Activated naive CD8-positive, alpha-beta T cell treated with anti-CD3 and anti-CD28 coated beads, Interleukin-2, amount 10 ng/mL, durations not matched to agents 7 days and 5 days (primary cell): ENCODE results near the gene ASIC5. TPM values are rescaled to one million over a fixed set of nuclear protein-coding genes. Genes with fewer than 3 reads are reported as not detected.
"Not testable (repeated sequence)": the region's sequence is repeated elsewhere in the genome, so short reads cannot be mapped to it uniquely, and the experiment has no call there.

ENCODE experiments used
- ATAC-seq: fragments of 150-1000 bp; cut with Tn5 transposase; one replicate; pipeline ENCODE4 v1.10.0; 2021; ENCODE audit warnings: low read depth, moderate library complexity
- POLR2A ChIA-PET: fragments of 350-600 bp; sonication (Branson Sonifier 250); formaldehyde crosslinking; loops from one replicate; lab custom pipeline; 2021; ENCODE audit warnings: antibody characterized with exemption; lab: Charles Lee
- DNase-seq: peaks from one replicate; pipeline ENCODE4 v3.0.0; 2021
- H3K27ac Mint-ChIP-seq: one replicate; pipeline ENCODE4 v1.8.0; 2022; ENCODE audit warnings: mild to moderate bottlenecking, mixed read lengths
- H3K27me3 Mint-ChIP-seq: one replicate; pipeline ENCODE4 v1.8.0; 2022; ENCODE audit warnings: mild to moderate bottlenecking, moderate library complexity, mixed read lengths
- H3K36me3 Mint-ChIP-seq: one replicate; pipeline ENCODE4 v1.8.0; 2021; ENCODE audit warnings: mild to moderate bottlenecking, mixed read lengths
- H3K4me1 Mint-ChIP-seq: one replicate; pipeline ENCODE4 v1.8.0; 2021; ENCODE audit warnings: mixed read lengths
- H3K4me3 Mint-ChIP-seq: one replicate; pipeline ENCODE4 v1.8.0; 2022; ENCODE audit warnings: mild to moderate bottlenecking, moderate library complexity, mixed read lengths
- H3K9me3 Mint-ChIP-seq: one replicate; pipeline ENCODE4 v1.8.0; 2021; ENCODE audit warnings: mixed read lengths
- total RNA-seq, 2 experiments: library from RNA; stranded (reverse); gene quantifications; one replicate each; pipeline ENCODE4 v1.2.3, GENCODE V29; 2021

Gene ASIC5
- total RNA-seq, 2 experiments from 2014 or later = not detected

DNA sequence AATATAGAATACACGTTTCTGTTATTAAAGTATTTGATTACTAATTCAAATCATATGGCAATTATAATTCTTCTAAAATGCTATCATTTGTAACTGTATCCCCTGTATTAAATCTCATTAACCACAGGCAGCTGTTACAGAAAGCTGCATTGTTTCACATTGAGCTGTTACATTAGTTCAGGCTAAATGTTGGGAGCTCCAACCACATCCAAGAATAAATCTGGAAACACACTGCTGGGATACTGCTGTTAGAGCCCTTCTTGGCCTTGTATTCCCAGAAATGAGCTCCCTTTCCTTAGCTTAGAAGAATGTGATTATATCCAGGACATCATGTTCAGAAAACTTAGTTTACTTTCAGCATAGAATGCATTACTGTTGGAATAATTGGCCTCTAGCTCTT is 59.1 kb downstream of the ASIC5 start:
- Mint-ChIP-seq H3K27me3 (no peaks in the 10 kb centered on the region), H3K9me3 (no peaks in the 10 kb centered on the region), H3K27ac (no peak overlapping the region), H3K36me3 (no peaks in the 10 kb centered on the region), H3K4me3 (no peak overlapping the region), H3K4me1 (peaks cover 3% of the 10 kb centered on the region)
- POLR2A ChIA-PET = no interaction called here
- ATAC-seq (no peak), DNase-seq (no peak)

DNA sequence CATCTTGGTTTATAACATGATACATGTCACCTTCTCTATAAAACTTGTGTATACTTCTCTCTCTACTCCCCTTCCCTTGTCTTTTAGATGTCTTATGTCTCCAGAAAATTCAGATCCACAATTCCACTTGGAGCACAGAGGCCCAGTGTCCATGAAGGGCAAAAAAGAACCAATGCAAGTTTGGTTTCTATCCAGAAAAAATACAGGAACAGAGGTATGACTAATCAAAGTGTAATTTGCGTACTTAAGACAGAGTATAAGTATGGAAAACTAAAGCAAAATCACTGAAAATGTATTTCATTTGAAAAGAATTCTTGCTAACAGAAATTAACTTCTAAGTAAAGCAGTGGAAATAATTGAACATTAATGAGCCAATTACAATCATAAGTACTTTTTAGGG is 61.1 kb downstream of the ASIC5 start:
- Mint-ChIP-seq H3K4me1 (peaks cover 3% of the 10 kb centered on the region), H3K4me3 (no peak overlapping the region), H3K27ac (no peak overlapping the region), H3K27me3 (no peaks in the 10 kb centered on the region), H3K9me3 (no peaks in the 10 kb centered on the region), H3K36me3 (no peaks in the 10 kb centered on the region)
- POLR2A ChIA-PET = no interaction called here
- ATAC-seq = no peak
- DNase-seq = no peak

DNA sequence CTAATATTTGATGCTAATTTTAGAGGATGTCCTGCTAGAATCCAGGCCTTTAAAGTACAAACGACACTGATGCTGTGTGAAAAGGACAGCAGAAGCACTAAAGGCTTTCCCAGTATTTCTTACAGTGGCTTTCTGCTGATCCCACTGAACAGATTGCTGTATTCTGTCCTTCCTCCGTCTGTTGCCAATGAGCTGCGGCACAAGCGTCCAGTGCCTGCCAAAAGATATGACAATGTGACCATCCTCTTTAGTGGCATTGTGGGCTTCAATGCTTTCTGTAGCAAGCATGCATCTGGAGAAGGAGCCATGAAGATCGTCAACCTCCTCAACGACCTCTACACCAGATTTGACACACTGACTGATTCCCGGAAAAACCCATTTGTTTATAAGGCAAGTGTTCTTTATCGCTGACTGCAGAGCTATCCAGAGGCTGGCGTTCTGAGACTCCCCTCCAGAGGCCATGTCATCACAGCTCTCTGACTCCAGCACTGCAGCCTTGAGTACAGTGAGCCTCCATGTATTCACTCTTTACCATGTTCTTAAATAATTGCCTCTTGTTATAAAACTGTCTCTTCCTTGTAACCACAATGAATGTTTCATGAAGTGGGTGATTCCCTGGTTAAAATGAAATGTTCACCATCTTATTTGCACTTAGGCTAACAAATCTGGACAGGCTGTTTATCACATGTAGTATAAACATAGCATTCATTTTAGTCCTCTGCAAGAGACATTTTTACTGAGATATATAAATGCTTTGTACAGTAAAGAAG is 63.7 kb downstream of the ASIC5 start:
- peaks cover 1% of the 10 kb centered on the region for H3K4me1 Mint-ChIP-seq
- POLR2A ChIA-PET = no interaction called here
- peaks cover 3% of the 10 kb centered on the region for H3K27me3 Mint-ChIP-seq
- H3K36me3 Mint-ChIP-seq = no peaks in the 10 kb centered on the region
- no peak overlapping the region for H3K27ac Mint-ChIP-seq
- ATAC-seq = no peak
- H3K9me3 Mint-ChIP-seq = no peaks in the 10 kb centered on the region
- no peak for DNase-seq
- H3K4me3 Mint-ChIP-seq = no peak overlapping the region

DNA sequence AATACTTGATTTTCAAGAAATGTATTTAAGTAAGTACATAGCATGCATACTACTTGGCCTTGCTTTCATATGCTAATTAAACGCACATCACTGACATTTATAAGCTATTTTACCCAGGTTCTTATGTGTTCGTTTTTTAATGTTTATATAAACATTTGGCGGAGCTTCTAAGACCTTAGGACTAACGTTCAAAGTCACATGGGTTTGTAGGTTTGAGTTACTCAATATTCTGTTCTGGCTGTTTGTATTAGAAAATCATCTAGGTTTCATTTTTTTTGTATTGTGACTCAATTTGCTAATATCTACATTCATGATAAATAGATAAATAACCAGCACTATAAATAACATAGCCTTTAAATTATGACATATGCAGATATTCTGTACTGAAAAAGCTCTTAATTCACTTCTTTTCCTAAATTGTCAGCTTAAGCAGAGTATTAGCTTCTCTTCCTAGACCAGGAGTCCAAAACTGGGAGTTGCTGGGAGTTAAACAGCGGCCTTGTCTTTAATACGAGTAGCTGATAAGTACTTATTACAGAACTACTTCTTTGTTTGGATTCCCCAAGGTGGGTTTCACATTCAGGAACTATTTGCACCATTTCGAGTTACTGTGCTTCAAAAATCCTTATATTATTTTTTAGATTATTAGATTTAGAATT is 65.3 kb downstream of the ASIC5 start:
- Mint-ChIP-seq H3K9me3 (no peaks in the 10 kb centered on the region), H3K36me3 (no peaks in the 10 kb centered on the region), H3K4me1 (peaks cover 1% of the 10 kb centered on the region), H3K27ac (no peak overlapping the region), H3K27me3 (peaks cover 3% of the 10 kb centered on the region), H3K4me3 (no peak overlapping the region)
- ATAC-seq (no peak), DNase-seq (no peak)
- POLR2A ChIA-PET = no interaction called here

DNA sequence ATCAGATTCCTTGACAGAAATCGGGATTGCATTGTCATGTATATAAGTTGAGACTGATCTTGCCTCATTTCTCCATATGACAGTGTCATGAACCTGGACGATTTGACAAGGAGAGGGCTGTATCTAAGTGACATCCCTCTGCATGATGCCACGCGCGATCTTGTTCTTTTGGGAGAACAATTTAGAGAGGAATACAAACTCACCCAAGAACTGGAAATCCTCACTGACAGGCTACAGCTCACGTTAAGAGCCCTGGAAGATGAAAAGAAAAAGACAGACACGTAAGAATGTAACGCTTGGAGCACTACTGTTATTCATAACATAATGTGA is 66.3 kb downstream of the ASIC5 start:
- Mint-ChIP-seq H3K27ac (no peak overlapping the region), H3K27me3 (peaks cover 6% of the 10 kb centered on the region), H3K36me3 (no peaks in the 10 kb centered on the region), H3K9me3 (no peaks in the 10 kb centered on the region), H3K4me1 (no peaks in the 10 kb centered on the region), H3K4me3 (no peak overlapping the region)
- ATAC-seq = no peak
- POLR2A ChIA-PET = no interaction called here
- DNase-seq = no peak

DNA sequence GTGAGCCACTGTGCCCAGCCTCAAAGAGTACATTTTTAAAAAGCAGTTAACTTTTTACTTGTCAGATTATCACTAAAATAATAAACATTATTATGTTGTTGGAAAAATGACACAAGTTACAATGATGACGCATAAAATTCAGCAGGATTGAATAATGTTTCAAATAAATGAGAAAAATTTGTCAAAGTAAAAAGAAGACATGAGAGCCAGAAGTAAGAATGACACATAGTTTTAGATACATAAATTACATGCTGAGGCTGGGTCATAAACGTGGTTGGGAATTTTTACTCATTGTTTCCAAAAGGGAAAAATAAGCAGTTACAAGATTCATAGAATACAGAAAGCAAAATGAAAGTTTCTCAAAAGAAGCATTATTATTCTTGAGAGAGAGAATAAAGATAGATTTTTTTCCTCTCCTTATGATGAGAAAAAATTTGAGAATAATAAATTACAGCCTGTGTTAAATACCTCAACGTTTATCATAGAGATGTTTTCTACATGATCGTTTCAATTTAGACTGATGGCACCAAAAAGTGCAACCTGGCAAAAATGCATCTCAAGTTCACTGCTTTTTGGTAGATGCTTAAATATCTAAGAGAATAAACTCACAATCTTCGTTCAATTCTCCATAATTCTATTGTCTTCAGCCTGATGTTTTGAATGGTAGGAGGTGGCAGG is 66.8 kb downstream of the ASIC5 start:
- H3K9me3 Mint-ChIP-seq = no peaks in the 10 kb centered on the region
- no peaks in the 10 kb centered on the region for H3K36me3 Mint-ChIP-seq
- H3K27me3 Mint-ChIP-seq = peaks cover 6% of the 10 kb centered on the region
- DNase-seq (no peak), ATAC-seq (no peak)
- POLR2A ChIA-PET = no interaction called here
- H3K4me3 Mint-ChIP-seq = no peak overlapping the region
- no peaks in the 10 kb centered on the region for H3K4me1 Mint-ChIP-seq
- H3K27ac Mint-ChIP-seq = no peak overlapping the region

DNA sequence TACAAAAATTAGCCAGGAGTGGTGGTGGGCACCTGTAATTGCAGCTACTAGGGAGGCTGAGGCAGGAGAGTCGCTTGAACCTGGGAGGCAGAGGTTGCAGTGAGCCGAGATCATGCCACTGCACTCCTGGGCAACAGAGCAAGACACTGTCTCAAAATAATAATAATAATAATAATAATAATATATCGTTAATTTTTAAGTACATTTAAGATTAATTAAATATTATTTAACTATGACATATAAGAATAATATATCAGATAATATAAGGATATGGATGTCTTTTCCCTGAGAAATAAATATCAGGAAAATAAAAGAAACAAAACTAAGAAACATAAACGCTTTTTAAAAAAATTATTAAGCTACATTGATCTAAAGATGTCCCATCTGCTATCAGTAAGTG is 68.5 kb downstream of the ASIC5 start:
- H3K36me3 Mint-ChIP-seq, H3K4me1 Mint-ChIP-seq, H3K27ac Mint-ChIP-seq, DNase-seq, ATAC-seq, POLR2A ChIA-PET, H3K9me3 Mint-ChIP-seq, H3K4me3 Mint-ChIP-seq, H3K27me3 Mint-ChIP-seq: not testable (repeated sequence)

DNA sequence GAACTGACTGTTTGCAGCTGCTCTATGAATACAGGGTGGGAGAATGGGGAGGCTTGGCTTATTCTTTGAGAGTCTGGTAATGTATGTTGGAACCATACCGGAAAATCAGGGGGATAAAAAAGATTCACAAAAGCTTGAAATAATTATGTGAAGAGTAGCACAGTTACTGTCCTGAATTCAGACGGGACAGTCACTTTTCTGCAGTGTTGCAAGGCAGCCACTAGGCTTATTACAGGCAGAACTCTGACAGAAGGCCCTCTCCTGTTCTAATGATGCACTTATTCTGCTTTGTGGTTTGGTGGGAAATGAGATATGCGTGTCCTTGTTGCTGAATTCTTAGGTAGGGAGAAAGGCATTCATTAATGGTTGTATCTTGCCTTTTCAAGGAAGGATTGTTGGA is 70.1 kb downstream of the ASIC5 start:
- Mint-ChIP-seq H3K4me3 (no peak overlapping the region), H3K9me3 (no peaks in the 10 kb centered on the region), H3K27ac (no peak overlapping the region), H3K27me3 (peaks cover 6% of the 10 kb centered on the region), H3K36me3 (no peaks in the 10 kb centered on the region), H3K4me1 (no peaks in the 10 kb centered on the region)
- ATAC-seq (no peak), DNase-seq (no peak)
- POLR2A ChIA-PET = interaction anchor here (1.0 kb wide), 1 partner anchor 158 kb away, joined by 3 read pairs; the partner anchor contains the start of gene CTSO

DNA sequence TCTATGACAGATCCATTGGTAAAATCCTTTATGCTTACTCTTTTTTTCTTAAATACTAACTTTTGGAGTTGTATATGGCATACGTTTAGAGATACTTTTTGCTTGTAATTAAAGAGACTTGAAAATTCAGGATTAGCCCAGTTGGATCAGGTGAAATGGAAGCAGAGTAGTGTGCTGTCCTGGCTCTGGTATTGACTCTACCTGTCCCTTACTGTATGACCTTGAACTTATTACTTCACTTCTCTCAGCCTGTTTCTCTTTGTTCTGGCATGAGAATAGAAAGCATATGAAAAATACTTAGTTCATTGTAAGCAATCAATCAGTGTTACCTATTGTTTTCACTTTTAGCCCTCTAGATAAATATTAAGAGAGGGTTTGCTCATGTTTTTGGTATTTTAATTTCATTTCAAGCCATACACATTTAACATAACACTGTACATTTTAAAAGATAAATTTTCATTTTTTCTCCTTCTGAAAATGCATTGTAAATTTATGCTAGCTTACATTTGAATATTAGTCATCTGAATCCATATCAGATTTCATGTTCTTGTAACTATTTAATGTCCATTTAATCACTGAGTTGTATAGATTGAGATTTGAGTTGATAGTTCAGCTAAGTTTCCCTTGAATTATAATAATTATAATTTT is 71.4 kb downstream of the ASIC5 start:
- Mint-ChIP-seq H3K36me3 (no peaks in the 10 kb centered on the region), H3K4me1 (no peaks in the 10 kb centered on the region), H3K9me3 (no peaks in the 10 kb centered on the region), H3K27me3 (peaks cover 4% of the 10 kb centered on the region), H3K4me3 (no peak overlapping the region), H3K27ac (no peak overlapping the region)
- DNase-seq (no peak), ATAC-seq (no peak)
- POLR2A ChIA-PET = no interaction called here

DNA sequence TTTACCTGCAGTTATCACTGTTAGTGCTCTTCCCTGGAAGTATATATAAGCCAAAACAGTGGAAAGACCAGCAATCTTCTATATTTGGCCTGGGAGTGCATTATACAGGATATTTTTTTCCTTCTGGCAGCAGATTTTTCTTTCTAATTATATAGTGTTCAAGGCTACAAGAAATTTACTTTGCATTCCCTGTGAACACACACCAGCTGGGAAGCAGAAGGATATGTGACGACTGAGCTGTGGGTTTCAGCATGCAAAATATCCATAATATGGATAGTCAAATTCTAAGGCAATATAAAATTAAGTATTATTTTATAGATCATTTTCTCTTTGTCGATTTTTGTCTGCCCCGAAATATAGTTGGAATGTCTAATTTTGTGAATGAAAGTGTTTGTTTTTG is 76.1 kb downstream of the ASIC5 start:
- H3K27me3 Mint-ChIP-seq = no peaks in the 10 kb centered on the region
- DNase-seq = no peak
- no peak for ATAC-seq
- H3K4me1 Mint-ChIP-seq = peaks cover 1% of the 10 kb centered on the region
- POLR2A ChIA-PET = no interaction called here
- H3K36me3 Mint-ChIP-seq = no peaks in the 10 kb centered on the region
- no peaks in the 10 kb centered on the region for H3K9me3 Mint-ChIP-seq
- no peak overlapping the region for H3K4me3 Mint-ChIP-seq
- no peak overlapping the region for H3K27ac Mint-ChIP-seq

DNA sequence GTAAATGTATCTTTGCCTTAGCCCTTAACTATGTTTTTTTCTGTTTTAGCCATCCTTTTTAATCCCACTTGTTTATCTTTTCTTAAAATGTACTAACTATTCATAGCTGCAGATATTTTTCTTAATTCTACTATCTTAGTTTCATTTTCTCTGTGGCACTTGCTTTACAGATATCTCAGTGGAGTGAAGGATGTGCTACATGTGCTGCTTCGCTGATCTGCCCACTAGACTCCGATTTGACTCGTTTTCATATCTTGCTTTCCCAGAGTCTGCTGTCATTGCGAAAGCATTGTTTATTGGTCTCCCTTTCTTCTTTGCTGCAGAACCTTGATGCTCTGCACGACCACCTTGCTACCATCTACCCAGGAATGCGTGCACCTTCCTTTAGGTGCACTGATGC is 76.7 kb downstream of the ASIC5 start:
- Mint-ChIP-seq H3K9me3 (no peaks in the 10 kb centered on the region), H3K4me3 (no peak overlapping the region), H3K36me3 (no peaks in the 10 kb centered on the region), H3K4me1 (peaks cover 1% of the 10 kb centered on the region), H3K27ac (no peak overlapping the region), H3K27me3 (peaks cover 5% of the 10 kb centered on the region)
- DNase-seq (no peak), ATAC-seq (no peak)
- POLR2A ChIA-PET = no interaction called here

DNA sequence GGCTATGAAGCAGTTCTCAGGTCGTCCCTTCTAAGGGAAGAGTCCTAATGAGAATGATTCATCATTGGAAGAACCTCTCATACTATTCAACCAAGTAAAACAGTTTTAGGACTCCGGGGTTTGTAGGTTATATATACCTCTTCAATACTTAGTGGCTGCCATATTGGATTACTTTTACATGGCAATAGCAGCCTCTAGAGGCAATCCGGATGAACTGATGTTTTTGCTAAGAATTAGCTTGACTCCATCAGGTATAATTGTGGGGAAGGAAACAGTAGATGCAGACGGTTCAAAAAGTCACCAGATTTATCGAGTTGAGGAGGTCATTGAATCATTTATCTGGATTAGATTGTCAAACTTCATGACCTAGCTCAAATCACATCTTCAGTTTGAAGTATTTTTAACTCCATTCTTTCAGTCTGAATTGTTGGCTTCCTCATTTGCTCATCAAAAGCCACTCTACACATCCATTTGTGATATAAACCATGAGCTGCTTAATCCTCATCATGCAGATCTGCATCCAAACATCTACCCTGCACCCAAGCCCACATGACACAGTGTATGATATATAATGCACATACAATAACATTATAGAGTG is 78.9 kb downstream of the ASIC5 start:
- H3K27me3 Mint-ChIP-seq = peaks cover 5% of the 10 kb centered on the region
- peaks cover 1% of the 10 kb centered on the region for H3K4me1 Mint-ChIP-seq
- H3K9me3 Mint-ChIP-seq = no peaks in the 10 kb centered on the region
- DNase-seq (no peak), ATAC-seq (peak; percentile 84)
- no peaks in the 10 kb centered on the region for H3K36me3 Mint-ChIP-seq
- no peak overlapping the region for H3K4me3 Mint-ChIP-seq
- no peak overlapping the region for H3K27ac Mint-ChIP-seq
- POLR2A ChIA-PET = no interaction called here

DNA sequence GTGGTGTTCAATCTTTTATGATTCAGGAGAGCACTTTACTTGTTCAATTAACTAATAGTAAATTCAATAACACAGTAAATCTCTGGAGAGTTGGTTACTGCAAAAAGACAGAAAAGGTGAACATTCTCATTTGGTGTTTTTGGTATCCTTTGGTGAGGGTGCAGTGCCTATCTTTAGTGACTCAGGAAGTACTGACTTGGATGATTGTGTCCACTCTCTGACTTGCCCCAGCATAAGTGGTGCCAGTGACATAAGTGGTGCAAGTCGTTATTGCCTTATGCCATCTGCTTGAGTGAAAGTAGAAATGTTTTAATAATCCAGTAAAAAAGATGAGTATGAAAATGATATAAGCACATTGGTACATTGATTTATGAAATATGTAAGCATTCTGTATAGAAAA is 80.2 kb downstream of the ASIC5 start:
- no peak overlapping the region for H3K4me3 Mint-ChIP-seq
- no peaks in the 10 kb centered on the region for H3K9me3 Mint-ChIP-seq
- peaks cover 5% of the 10 kb centered on the region for H3K27me3 Mint-ChIP-seq
- POLR2A ChIA-PET = no interaction called here
- H3K4me1 Mint-ChIP-seq = peaks cover 1% of the 10 kb centered on the region
- no peak for DNase-seq
- no peaks in the 10 kb centered on the region for H3K36me3 Mint-ChIP-seq
- no peak overlapping the region for H3K27ac Mint-ChIP-seq
- no peak for ATAC-seq
